Transverse colon (tissue), 3 donors: ENCODE data around the gene FAM107B.

Source experiments
- POLR2A ChIP-seq: fragments of 450-650 bp; IDR thresholded peaks from one replicate; pipeline ENCODE4 v1.6.1; 2016; ENCODE audit warnings: antibody characterized with exemption, mild to moderate bottlenecking, moderate library complexity
- POLR2AphosphoS5 ChIP-seq, 3 donors: sonication (generic); formaldehyde crosslinking; IDR thresholded peaks; one replicate each; pipeline ENCODE4 v1.6.1; 2016; ENCODE audit warnings: antibody characterized with exemption in 3 of 3

- TF ChIP-seq POLR2A (no peak), POLR2AphosphoS5 (IDR thresholded peaks at IDR 0.05) (no peak)
These were observed 9.9 kb upstream of the FAM107B start for GRCh38 chr10:14784459-14785055.
